NOMO-1 treated with dmso at 0.1 percent for 144 hours (cell line): ENCODE data around the gene PRSS3.
"Not testable (repeated sequence)": the region's sequence is repeated elsewhere in the genome, so short reads cannot be mapped to it uniquely, and the experiment has no call there.

ENCODE experiments used
- DNase-seq: peaks from one replicate; lab custom pipeline; 2025; ENCODE audit not compliant: unreplicated experiment; lab: John Stamatoyannopoulos, UW

Gene PRSS3

DNA sequence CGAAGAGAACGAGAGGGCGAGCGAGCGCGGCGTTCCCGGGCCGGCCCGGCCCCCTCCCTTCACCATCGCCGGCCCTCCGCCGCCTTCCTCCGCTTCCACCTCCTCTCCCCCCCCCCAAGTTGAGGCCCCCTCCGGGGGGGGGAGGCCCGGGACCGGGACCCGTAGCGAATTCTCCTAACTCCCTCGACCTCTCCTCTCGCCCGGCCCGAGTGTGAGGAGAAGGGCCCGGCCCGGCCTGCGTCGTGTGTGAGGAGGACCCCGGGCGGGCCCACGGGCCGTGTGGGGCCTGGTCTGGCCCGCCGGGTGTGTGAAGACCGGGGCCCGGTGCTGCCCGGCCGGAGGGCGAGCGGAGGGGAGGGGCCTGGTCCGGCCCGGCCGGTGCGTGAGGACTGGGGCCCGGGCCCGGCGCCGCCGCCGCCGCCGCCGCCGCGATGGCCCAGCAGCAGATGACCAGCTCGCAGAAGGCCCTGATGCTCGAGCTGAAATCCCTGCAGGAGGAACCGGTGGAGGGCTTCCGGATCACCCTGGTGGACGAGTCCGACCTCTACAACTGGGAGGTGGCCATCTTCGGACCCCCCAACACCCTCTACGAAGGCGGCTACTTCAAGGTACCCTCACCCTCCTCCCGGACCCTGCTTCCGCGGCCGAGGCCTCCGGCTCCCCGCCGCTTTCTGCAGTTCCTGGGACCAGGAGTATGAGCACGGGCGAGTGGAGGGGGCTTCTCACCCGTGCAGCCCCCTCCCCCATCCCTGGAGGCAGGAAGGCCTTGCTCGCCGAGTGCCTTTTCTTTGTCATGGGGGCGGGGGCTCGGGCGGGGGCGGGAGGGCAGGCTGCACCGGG, 22.2 kb downstream of the PRSS3 start:
- peak; percentile 72 for DNase-seq

DNA sequence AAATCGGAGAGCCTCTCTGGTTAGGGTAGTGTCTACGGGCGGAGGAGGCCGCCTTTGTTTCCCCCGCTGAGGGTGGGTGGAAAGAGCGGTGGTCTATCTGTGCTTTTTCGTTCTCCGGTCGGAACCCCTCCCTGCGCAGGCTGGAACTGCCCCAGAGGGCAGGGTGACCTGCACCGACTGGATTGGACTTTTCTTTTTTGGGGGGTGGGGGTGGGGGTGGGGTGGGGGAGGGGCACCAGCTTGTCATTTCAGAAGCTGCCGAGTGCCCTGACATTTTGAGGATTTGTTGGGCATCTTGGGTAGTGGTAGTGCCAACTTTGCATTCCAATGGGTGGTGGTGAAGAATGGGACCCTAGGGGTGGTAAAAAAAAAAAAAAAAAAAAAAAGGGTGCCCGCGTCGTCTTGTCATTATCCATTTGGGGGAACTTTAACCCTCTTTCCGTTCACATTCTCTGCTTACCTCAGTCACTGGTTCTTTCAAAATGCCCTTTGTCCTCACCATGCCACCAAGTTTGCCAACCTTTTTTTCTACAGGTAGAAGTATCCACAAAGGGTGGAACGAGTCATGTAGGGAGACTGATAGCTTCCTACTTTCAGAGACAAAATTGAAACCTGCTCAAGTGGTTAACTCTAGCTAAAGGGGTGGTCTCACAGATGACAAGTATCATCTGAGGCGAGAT, 22.9 kb downstream of the PRSS3 start:
- DNase-seq: no peak

DNA sequence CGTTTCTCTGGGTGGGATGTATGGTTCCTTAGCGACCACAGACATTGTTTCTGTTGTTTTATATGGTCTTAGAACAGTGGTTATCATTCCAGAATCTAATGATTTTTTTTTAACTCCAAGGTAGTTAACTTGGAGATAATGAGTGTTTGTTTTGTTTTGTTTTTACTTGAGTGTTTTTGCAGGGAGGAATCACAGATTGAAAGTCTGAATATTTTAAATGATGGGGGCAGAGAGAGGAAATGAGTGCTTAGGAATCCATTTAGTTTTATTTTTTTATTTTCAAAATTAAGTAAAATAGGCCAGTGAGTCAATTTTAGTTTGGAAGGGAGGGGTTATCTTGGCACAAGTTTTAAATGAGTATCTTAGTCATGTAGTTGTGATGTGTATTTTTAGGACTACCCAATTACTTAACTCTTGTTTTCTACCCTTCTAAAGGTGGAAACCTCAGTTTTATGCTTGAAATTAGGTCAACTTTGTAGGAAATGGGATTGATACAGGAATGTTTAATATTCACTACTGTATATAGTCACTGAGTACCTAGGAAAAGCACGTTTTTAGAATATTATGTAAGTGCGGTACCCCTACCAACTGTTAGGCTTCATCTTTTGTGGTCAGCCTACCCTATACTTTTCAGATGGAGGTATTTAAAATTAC, 23.6 kb downstream of the PRSS3 start:
- DNase-seq: no peak

DNA sequence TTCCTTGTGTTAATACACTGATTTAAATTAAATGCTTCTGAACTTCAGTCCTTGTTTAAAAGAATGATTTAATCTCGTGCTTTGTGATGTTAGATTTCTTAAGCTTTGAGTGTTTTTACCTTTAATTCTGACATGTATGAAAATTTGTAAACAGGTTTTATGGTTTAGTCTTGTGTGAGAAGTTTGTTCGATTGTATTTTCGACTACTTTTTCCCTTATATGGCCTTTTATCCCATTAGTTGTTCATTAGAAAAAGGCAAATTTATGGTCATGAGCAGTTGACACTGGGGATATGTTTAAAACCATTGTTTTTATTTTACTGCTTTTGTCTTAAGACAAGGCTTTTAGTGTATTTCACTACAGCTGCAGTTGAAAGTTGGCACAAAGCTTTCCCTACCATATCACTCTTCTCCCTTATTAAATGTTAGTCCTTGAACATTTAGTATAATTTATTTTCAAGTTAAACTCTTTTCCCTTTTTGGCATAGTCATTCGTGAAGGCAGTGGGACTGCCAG, 24.9 kb downstream of the PRSS3 start:
- DNase-seq: no peak

DNA sequence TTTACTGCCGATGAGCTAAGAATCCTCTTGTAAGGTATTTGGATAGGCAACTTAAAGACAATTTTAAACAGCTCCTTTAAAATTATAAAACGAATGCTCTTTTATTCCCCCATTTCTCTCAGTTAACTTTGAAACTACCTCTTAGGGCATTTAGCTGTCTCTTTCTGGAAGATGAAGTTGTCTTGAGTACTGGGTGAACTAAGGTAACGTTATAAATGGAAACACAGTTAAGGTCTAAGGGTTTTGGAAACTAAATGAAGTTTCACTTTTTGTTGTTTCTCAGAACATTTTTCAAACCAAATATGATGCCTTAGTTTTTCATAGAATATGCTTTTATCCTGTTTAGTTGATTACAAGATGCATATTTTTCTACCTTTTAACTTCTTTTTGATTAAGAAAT, 28.4 kb downstream of the PRSS3 start:
- DNase-seq: no peak

DNA sequence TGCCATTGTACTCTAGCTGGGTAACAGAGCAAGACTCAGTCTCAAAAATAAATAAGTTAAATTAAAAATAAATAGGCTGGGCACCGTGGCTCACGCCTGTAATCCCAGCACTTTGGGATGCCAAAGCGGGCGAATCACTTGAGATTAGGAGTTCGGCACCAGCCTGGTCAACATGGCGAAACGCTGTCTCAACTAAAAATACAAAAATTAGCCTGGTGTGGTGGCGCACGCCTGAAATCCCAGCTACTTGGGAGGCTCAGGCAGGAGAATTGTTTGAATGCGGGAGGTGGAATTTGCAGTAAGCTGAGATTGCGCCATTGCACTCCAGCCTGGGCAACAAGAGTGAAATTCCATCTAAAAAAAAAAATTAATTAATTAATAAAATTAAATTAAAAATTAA, 31.9 kb downstream of the PRSS3 start:
- not testable (repeated sequence) for DNase-seq

DNA sequence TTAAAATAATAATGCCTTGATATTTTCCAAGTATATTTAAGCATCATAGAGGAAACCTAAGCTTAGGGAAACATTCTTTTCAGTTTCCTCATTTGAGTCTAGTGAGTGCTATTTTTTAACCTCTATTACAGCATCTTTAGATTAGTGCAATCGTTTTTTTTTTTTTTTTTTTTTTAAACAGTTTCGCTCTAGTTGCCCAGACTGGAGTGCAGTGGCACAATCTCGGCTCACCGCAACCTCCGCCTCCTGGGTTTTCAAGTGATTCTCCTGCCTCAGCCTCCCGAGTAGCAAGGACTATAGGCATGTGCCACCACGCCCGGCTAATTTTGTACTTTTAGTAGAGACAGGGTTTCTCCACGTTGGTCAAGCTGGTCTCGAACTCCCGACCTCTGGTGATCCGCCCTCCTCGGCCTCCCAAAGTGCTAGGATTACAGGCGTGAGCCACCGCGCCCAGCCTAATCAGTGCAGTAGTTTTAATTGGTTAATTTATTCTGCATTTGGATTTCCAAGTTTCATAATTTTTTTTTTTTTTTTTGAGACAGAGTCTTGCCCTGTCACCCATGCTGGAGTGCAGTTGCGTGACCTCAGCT, 34.4 kb downstream of the PRSS3 start:
- DNase-seq: not testable (repeated sequence)

DNA sequence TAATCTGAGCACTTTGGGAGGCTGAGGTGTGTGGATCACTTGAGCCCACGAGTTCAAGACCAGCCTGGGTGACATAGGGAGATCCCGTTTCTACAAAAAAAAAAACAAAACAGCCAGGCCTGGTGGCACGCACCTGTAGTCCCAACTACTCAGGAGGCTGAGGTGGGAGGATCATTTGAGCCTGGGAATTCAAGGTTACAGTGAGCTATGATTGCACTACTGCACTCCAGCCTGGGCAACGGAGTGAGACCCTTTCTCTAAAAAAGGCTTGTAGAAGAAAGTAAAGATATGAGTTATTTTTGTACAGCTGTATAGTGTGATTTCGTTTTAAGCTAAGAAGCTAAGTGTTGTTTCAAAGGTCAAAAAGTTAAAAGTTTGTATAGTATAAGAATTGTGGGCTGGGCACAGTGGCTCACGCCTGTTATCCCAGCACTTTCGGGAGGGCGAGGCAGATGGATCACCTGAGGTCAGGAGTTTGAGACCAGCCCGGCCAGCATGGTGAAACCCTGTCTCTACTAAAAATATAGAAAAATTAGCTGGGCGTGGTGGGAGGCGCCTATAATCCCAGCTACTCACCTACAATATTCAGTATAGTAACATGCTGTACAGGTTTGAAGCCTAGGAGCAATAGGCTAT, 40.4 kb downstream of the PRSS3 start:
- DNase-seq: no peak

DNA sequence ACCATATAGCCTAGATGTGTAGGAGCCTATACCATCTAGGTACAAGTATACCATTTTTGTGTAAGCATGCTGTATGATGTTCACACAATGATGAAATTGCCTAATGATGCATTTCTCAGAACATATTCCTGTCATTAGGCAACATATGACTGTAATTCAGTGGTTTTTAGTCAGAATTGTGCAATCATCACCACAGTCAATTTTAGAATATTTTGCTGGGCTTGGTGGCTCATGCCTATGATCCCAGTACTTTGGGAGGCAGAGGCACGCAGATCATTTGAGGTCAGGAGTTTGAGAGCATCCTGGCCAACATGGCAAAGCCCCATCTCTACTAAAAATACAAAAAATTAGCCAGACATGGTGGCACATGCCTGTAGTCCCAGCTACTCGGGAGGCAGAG, 40.9 kb downstream of the PRSS3 start:
- DNase-seq: peak; percentile 71

DNA sequence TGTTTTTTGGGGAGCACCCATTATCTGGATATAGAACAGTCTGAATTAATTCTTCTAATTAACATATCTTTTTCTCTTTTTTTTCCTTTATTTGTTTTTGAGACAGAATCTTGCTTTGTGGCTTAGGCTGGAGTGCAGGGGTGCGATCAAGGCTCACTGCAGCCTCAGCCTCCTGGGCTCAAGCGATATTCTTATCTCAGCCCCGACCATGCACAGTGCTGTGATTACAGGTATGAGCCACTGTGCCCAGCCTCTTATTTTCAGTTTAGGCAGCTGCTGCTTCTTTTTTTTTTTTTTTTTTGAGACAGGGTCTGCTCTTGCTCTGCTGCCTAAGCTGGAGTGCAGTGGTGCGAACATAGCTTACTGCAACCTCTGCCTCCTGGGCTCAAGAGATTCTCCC, 41.8 kb downstream of the PRSS3 start:
- no peak for DNase-seq

DNA sequence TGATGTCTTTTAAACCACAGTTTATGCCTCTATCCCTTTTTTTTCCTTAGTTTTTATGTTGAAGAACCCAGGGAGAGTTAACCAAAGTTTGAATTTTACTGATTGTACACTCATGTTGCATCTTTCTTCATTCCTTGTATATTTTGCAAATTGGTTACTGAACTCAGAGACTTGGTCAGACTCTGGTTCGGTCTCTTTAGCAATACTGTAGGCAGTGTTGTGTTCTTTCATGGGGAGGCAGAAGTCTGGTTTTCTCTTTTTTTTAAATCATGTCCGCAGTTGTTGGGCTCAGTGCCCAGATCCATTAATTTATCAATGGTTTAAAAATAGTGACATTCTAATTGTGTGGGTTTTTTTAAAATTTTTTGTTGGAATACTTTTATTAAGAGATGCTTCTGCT, 45.0 kb downstream of the PRSS3 start:
- DNase-seq: no peak

DNA sequence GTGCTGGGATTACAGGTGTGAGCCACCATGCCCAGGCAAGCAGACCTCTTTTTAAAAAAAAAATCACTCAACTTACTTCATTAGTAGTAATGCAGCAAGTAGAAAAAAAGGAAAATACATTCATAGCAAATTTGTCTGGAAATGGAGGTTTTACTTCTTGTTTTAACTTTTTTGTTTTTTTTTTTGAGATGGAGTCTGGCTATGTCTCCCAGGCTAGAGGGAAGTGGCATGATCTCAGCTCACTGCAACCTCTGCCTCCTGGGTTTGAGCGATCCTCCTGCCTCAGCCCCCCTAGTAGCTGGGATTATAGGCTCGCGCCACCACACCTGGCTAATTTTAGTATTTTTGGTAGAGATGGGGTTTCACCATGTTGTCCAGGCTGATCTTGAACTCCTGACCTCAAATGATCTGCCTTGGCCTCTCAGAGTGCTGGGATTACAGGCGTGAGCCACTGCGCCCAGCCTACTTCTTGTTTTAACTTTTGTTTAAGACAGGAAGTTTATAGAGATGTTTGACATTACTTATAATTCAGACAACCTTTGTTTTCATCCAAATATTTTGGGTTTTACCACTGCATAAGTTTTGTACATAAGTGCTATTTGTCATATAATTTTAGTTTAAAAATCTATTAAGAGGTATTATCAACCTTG, 48.1 kb downstream of the PRSS3 start:
- no peak for DNase-seq

DNA sequence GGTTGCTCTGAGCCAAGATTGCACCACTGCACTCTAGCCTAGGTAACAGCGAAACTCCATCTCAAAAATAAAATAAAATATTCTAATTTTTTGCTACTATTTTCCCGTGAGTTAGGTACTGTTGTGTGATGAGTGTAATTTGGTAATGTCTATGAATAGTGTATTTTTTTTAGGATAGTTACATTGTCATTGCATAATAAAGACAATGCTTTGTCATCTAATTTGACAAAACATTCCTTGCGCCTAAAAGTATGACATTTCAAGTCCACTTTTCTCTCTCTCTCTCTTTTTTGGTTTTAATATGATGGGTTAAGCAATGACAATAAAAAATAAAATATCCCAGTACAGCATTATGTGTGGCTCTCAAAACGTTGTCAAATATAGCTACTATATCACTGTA, 50.9 kb downstream of the PRSS3 start:
- no peak for DNase-seq

DNA sequence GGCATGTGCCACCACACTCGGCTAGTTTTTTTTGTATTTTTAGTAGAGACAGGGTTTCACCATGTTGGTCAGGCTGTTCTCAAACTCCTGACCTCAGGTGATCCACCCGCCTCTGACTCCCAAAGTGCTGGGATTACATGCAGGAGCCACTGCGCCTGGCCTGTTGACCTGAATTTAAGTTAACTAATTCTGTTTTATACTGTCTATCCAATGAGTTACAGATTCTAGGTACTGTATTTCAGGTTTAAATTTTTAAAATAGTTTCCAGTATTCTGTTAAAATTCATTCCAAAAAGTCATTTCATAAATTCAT, 52.5 kb downstream of the PRSS3 start:
- DNase-seq: not testable (repeated sequence)
